SU-DHL-6 (cell line): ENCODE measurements around the gene DUSP6.

Experiments
- H2AFZ ChIP-seq: fragments of 200-600 bp; sonication (generic); 2 replicates; pipeline ENCODE4 v1.6.1; 2014; ENCODE audit warnings: low read depth, mild to moderate bottlenecking, moderate library complexity, mixed read lengths, antibody characterized with exemption, low read length; ENCODE audit not compliant: severe bottlenecking
- H3F3A ChIP-seq: fragments of 200-600 bp; shearing (Covaris generic); 2 replicates; pipeline ENCODE4 v1.6.0; 2016; ENCODE audit warnings: antibody characterized with exemption, mild to moderate bottlenecking; ENCODE audit not compliant: insufficient read depth
- H3K27ac ChIP-seq: fragments of 200-600 bp; sonication (generic); 2 replicates; pipeline ENCODE4 v1.5.1; 2016; ENCODE audit warnings: low read depth, mild to moderate bottlenecking, low read length, moderate library complexity, mixed read lengths
- H3K27me3 ChIP-seq: fragments of 200-600 bp; sonication (generic), shearing (Covaris generic); 2 replicates; pipeline ENCODE4 v1.6.0; 2014; ENCODE audit warnings: mild to moderate bottlenecking, low read length
- H3K36me3 ChIP-seq: fragments of 200-600 bp; sonication (generic); 2 replicates; pipeline ENCODE4 v1.6.1; 2014; ENCODE audit warnings: mild to moderate bottlenecking, low read length, mixed read lengths
- H3K4me2 ChIP-seq: fragments of 300-600, 200-600 bp; shearing (Covaris generic), sonication (generic); 2 replicates; pipeline ENCODE4 v1.6.0; 2014; ENCODE audit warnings: low read length, low read depth, mild to moderate bottlenecking; ENCODE audit not compliant: poor library complexity, severe bottlenecking
- H3K4me3 ChIP-seq: fragments of 200-600 bp; sonication (generic); 2 replicates; pipeline ENCODE4 v1.5.1; 2014; ENCODE audit warnings: antibody characterized with exemption, low read length, mild to moderate bottlenecking, mixed read lengths; ENCODE audit not compliant: insufficient read depth, poor library complexity, severe bottlenecking
- H3K79me2 ChIP-seq: fragments of 200-600 bp; sonication (generic); 2 replicates; pipeline ENCODE4 v1.6.1; 2014; ENCODE audit warnings: mild to moderate bottlenecking, low read length, moderate library complexity; ENCODE audit not compliant: insufficient read depth
- H3K9ac ChIP-seq: fragments of 200-600 bp; sonication (generic); 2 replicates; pipeline ENCODE4 v1.7.0; 2014; ENCODE audit warnings: mild to moderate bottlenecking, low read length
- H3K9me2 ChIP-seq: fragments of 200-600 bp; sonication (generic); replicated peaks from 2 replicates; pipeline ENCODE4 v1.6.1; 2014; ENCODE audit warnings: low read length; ENCODE audit not compliant: insufficient read depth
- H3K9me3 ChIP-seq: fragments of 200-600 bp; sonication (generic); 2 replicates; pipeline ENCODE4 v1.6.1; 2014; ENCODE audit warnings: low read length, mixed read lengths; ENCODE audit not compliant: insufficient read depth
- H4K20me1 ChIP-seq: fragments of 200-600 bp; sonication (generic); 2 replicates; pipeline ENCODE4 v1.6.1; 2014; ENCODE audit warnings: low read depth, mild to moderate bottlenecking, antibody characterized with exemption, low read length, moderate library complexity, mixed read lengths
- EZH2phosphoT487 ChIP-seq: fragments of 200-600 bp; sonication (generic), shearing (Covaris generic); conservative IDR thresholded peaks from 2 replicates; pipeline ENCODE4 v1.6.1; 2018; ENCODE audit warnings: mild to moderate bottlenecking, antibody characterized with exemption, low read length, moderate library complexity, mixed read lengths
- TF ChIP-seq, protein P1 (sequence below): fragments of 200-600 bp; sonication (generic); IDR thresholded peaks from one replicate; pipeline ENCODE4 v1.5.1; 2017; ENCODE audit warnings: antibody characterized with exemption, mild to moderate bottlenecking, low read length, moderate library complexity; ENCODE audit not compliant: insufficient read depth, poor library complexity, severe bottlenecking

DUSP6 gene

DNA sequence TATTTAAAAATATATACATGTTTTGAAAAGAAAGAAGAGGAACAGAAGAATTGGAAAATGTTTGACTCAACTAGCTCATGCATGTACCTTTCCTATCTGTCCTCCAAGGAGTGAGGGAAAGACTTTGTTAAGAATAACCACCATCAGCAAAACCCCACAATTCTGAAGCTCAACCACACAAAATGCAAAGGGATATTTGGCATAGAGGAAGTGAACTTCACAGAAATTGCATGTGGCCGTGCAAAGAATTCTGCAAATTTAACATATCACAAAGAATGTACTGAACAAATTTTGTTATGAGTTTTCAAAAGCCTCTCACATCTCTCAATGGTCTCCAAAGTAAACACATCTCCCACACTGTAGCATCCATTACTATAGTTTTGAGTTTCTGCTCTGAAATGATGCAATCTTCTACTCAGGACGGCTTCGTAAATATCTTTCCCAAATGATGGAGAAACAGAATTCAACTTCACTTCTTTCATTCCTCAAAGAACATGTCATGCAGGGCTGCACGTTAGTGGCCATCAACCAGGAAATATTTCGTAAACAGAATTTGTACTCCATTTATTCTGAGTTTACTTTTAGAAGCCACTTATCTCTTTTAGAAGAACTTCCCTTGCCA, 17.6 kb downstream of the DUSP6 start:
- no peak overlapping the region for H3K4me3 ChIP-seq
- H3K4me2 ChIP-seq = no peak overlapping the region
- H3K9me2 ChIP-seq = no peaks in the 10 kb centered on the region
- H3K79me2 ChIP-seq = no peaks in the 10 kb centered on the region
- no peak overlapping the region for H2AFZ ChIP-seq
- no peaks in the 10 kb centered on the region for H3F3A ChIP-seq
- no peaks in the 10 kb centered on the region for H4K20me1 ChIP-seq
- H3K36me3 ChIP-seq = no peaks in the 10 kb centered on the region
- TF ChIP-seq, protein P1, sequence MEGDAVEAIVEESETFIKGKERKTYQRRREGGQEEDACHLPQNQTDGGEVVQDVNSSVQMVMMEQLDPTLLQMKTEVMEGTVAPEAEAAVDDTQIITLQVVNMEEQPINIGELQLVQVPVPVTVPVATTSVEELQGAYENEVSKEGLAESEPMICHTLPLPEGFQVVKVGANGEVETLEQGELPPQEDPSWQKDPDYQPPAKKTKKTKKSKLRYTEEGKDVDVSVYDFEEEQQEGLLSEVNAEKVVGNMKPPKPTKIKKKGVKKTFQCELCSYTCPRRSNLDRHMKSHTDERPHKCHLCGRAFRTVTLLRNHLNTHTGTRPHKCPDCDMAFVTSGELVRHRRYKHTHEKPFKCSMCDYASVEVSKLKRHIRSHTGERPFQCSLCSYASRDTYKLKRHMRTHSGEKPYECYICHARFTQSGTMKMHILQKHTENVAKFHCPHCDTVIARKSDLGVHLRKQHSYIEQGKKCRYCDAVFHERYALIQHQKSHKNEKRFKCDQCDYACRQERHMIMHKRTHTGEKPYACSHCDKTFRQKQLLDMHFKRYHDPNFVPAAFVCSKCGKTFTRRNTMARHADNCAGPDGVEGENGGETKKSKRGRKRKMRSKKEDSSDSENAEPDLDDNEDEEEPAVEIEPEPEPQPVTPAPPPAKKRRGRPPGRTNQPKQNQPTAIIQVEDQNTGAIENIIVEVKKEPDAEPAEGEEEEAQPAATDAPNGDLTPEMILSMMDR = no peak
- no peak for TF ChIP-seq EZH2phosphoT487
- no peak overlapping the region for H3K9ac ChIP-seq
- H3K9me3 ChIP-seq = no peaks in the 10 kb centered on the region
- no peaks in the 10 kb centered on the region for H3K27me3 ChIP-seq
- no peak overlapping the region for H3K27ac ChIP-seq

DNA sequence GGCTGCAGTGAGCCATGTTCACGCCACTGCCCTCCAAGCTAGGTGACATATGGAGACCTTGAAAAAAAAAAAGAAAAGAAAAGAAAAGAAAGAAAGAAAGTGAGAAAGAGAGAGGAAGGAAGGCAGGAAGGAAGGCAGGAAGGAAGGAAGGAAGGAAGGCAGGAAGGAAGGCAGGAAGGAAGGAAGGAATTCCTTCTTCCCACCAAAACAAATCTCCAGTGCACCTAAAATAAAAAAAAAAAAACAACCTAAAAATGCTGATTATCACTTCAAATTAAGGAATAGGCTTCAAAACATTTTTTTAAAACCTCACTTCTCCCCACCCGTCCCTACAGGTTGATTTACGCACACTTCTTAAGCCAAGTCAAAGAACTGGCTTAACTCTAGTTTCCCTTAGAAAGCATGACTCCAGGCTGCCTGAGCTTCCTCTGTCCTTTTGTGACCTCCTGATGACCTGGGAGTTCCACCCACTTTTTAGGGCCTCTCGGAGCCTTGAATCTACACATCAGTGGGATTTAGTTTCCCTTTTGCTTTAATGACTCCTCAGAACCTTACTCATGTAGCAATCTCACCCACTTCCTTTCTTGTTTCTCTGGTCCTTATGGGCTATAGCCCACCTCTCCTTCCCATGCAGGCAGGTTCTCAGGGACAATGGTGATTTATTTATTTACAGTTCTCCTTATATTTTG, 18.6 kb downstream of the DUSP6 start:
- Histone ChIP-seq H3K9me3 (no peaks in the 10 kb centered on the region), H3K79me2 (no peaks in the 10 kb centered on the region), H3K27ac (no peak overlapping the region), H3K4me3 (no peak overlapping the region), H3K36me3 (no peaks in the 10 kb centered on the region), H3K4me2 (no peak overlapping the region), H3K9ac (no peak overlapping the region), H2AFZ (no peak overlapping the region), H3F3A (no peaks in the 10 kb centered on the region), H4K20me1 (no peaks in the 10 kb centered on the region), H3K9me2 (no peaks in the 10 kb centered on the region), H3K27me3 (no peaks in the 10 kb centered on the region)
- no peak for TF ChIP-seq EZH2phosphoT487
- TF ChIP-seq, protein P1 = no peak

DNA sequence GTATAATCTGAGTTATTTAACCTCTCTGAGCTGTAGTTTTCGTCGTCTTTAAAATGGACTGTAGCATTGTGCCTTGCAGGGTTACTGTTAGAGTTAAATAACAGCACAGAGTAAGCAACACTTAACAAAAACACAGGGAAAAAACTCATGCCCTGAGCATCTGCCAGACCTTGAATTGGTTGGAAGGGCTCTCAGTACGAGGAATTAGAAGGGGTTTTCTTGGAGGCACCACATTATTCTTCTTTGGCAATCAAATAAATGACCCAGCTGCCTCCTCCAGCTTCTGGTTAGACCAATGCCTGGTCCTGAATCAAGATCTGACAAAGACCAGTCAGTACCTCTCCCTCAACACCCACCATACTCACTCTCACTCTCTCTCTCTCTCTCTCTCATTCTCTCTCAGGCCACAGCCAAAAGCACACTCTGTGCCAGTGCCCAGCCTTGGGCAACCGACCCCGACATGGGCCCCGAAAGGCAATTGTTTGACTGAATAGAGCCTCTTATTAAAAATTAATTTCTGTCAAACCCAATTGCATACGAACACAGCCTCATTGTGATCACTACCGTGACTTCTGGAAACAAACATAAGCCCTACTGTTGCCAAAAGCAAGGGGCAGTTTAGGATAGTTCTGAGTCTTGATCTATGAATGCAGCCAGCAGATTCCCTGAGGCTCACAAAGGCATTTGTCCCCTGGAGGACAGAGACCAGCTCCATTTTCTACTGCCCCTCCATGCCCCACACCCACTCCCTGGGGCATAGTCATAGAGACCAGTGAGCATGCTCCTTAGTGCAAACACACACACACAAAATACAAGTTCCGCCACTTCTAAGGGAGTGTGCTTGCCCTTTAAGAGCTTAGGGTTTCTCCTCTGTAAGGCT, 23.9 kb downstream of the DUSP6 start:
- Histone ChIP-seq H3K9me2 (no peaks in the 10 kb centered on the region), H2AFZ (no peak overlapping the region), H3K79me2 (no peaks in the 10 kb centered on the region), H4K20me1 (no peaks in the 10 kb centered on the region), H3K4me2 (no peak overlapping the region), H3K27me3 (no peaks in the 10 kb centered on the region), H3K4me3 (no peak overlapping the region), H3K27ac (no peak overlapping the region), H3K9ac (no peak overlapping the region), H3K36me3 (no peaks in the 10 kb centered on the region), H3F3A (no peaks in the 10 kb centered on the region), H3K9me3 (no peaks in the 10 kb centered on the region)
- TF ChIP-seq, protein P1 = no peak
- no peak for TF ChIP-seq EZH2phosphoT487
